Transverse colon (tissue), 4 donors: Measurements from ENCODE around the gene SDK2. TPM values are rescaled to one million over a fixed set of nuclear protein-coding genes. Genes with fewer than 3 reads are reported as not detected.

Experiments used
- DNase-seq: peaks from one replicate; pipeline ENCODE4 v3.0.0-alpha.2; 2019
- H3K27ac ChIP-seq, 4 donors: fragments of 200-600 bp; sonication (generic); 2 replicates each; pipeline ENCODE4 v1.5.1; 2016 to 2018; ENCODE audit warnings: inconsistent platforms in 4 of 4
- H3K27me3 ChIP-seq: fragments of 200-600 bp; sonication (generic); 2 replicates; pipeline ENCODE4 v1.5.1; 2017; ENCODE audit warnings: inconsistent platforms
- H3K36me3 ChIP-seq, 4 donors: fragments of 200-600 bp; sonication (generic); 2 replicates each; pipeline ENCODE4 v1.5.1; 2017 to 2019; ENCODE audit warnings: inconsistent platforms in 4 of 4
- H3K4me1 ChIP-seq, 4 donors: fragments of 200-600 bp; sonication (generic); 2 replicates each; pipeline ENCODE4 v1.5.1; 2017 to 2020; ENCODE audit warnings: inconsistent platforms in 4 of 4
- H3K4me3 ChIP-seq, 4 donors: fragments of 200-600 bp; sonication (generic); 1 replicate in 1 of 4; 2 replicates in 3 of 4; pipeline versions ENCODE4 v1.5.1 to v1.6.1; 2017 to 2019; ENCODE audit warnings: inconsistent platforms in 4 of 4
- H3K9me3 ChIP-seq, 2 donors: fragments of 200-600 bp; sonication (generic); 2 replicates each; pipeline ENCODE4 v1.5.1; 2017 to 2019; ENCODE audit warnings: inconsistent platforms in 2 of 2
- CTCF ChIP-seq, 5 experiments: fragments of 200-600 bp in 3 of 5; fragments of 450-650 bp in 2 of 5; sonication (generic) in 3 of 5; IDR thresholded peaks; 1 replicate in 2 of 5; 2 replicates in 3 of 5; pipeline ENCODE4 v1.5.1; 2016 to 2017; ENCODE audit warnings: antibody characterized with exemption in 5 of 5, inconsistent platforms in 3 of 5, mild to moderate bottlenecking in 2 of 5, moderate library complexity in 1 of 5
- EP300 ChIP-seq: sonication (generic); formaldehyde crosslinking; IDR thresholded peaks from one replicate; pipeline ENCODE4 v1.6.1; 2017; ENCODE audit warnings: antibody characterized with exemption, low read depth
- POLR2A ChIP-seq: fragments of 450-650 bp; IDR thresholded peaks from one replicate; pipeline ENCODE4 v1.6.1; 2016; ENCODE audit warnings: antibody characterized with exemption, mild to moderate bottlenecking, moderate library complexity
- POLR2AphosphoS5 ChIP-seq, 3 donors: sonication (generic); formaldehyde crosslinking; IDR thresholded peaks; one replicate each; pipeline ENCODE4 v1.6.1; 2016; ENCODE audit warnings: antibody characterized with exemption in 3 of 3
- WGBS, 2 donors: methylation state at CpG; one replicate each; pipeline ENCODE4 v1.1.5; 2018; ENCODE audit warnings: low coverage in 1 of 2; 5-methylcytosine and 5-hydroxymethylcytosine counted together
- in situ Hi-C, 4 donors: fragments of 200-750 bp; cut with MboI; loops; one replicate each; pipeline versions ENCODE4 v1.15.0 to v1.15.1; 2017; ENCODE audit warnings: low sequenced_read_pairs in 3 of 4, low pct_ligation_motif_present in 1 of 4, low pct_unique_long_range_greater_than_20kb in 1 of 4
- intact Hi-C: fragments of 100-400 bp; cut with DNase I; formaldehyde crosslinking; loops from one replicate; pipeline ENCODE4 v1.15.1; 2023; ENCODE audit warnings: low total_unique reads
- total RNA-seq, 4 donors: library from RNA; depleted of rRNA; stranded (reverse); fragments of >200 nt; gene quantifications; one replicate each; pipeline ENCODE4 v1.1.0, GENCODE V29; 2016

The SDK2 gene
- total RNA-seq, 4 donors from 2014 or later, result 2.6 to 9.8 (median 3.4) TPM

- DNase-seq, result no peak
- TF ChIP-seq CTCF (IDR thresholded peaks at IDR 0.05), result no peak
- TF ChIP-seq EP300, result no peak
- no peak for TF ChIP-seq POLR2AphosphoS5 (IDR thresholded peaks at IDR 0.05)
- TF ChIP-seq POLR2A, result no peak
- H3K4me1 ChIP-seq, result no peaks in the 10 kb centered on the region
- 75% methylated on average over 24 of the region's 24 CpGs; no CpG with 5 or more reads in 1 of the 2 donors for WGBS, 2 donors
- H3K9me3 ChIP-seq, result no peaks in the 10 kb centered on the region
- no peaks in the 10 kb centered on the region for H3K36me3 ChIP-seq
- H3K4me3 ChIP-seq, result no peak overlapping the region
- in situ Hi-C loops (no loop called here), intact Hi-C loops (no loop called here)
- H3K27ac ChIP-seq, result no peak overlapping the region
- H3K27me3 ChIP-seq, result no peaks in the 10 kb centered on the region
Observed at GRCh38 chr17:73493956-73494926, 150.0 kb downstream of the SDK2 start.

- no peak overlapping the region for H3K27ac ChIP-seq
- H3K36me3 ChIP-seq, result no peaks in the 10 kb centered on the region
- H3K27me3 ChIP-seq, result no peaks in the 10 kb centered on the region
- DNase-seq, result no peak
- H3K9me3 ChIP-seq, result no peaks in the 10 kb centered on the region
- WGBS, 2 donors, result 55 to 68% methylated on average over 12 to 22 of the region's 22 CpGs
- no peaks in the 10 kb centered on the region for H3K4me1 ChIP-seq
- intact Hi-C loops, result no loop called here
- no peak overlapping the region for H3K4me3 ChIP-seq
- in situ Hi-C loops, result no loop called here
- no peak for TF ChIP-seq POLR2A
- TF ChIP-seq EP300, result no peak
- TF ChIP-seq POLR2AphosphoS5 (IDR thresholded peaks at IDR 0.05), result no peak
- no peak for TF ChIP-seq CTCF (IDR thresholded peaks at IDR 0.05)
Observed at GRCh38 chr17:73492821-73493814, 151.1 kb downstream of the SDK2 start.

- TF ChIP-seq EP300 (no peak), POLR2A (no peak), CTCF (IDR thresholded peaks at IDR 0.05) (no peak), POLR2AphosphoS5 (IDR thresholded peaks at IDR 0.05) (no peak)
- Histone ChIP-seq H3K27ac (no peak overlapping the region), H3K4me1 (no peaks in the 10 kb centered on the region), H3K27me3 (no peaks in the 10 kb centered on the region), H3K36me3 (no peaks in the 10 kb centered on the region), H3K4me3 (no peak overlapping the region), H3K9me3 (no peaks in the 10 kb centered on the region)
- no peak for DNase-seq
- WGBS, 2 donors, result 80% methylated on average over 12 of the region's 12 CpGs; no CpG with 5 or more reads in 1 of the 2 donors
- in situ Hi-C loops, result no loop called here
- intact Hi-C loops, result no loop called here
Observed at GRCh38 chr17:73492125-73492820, 152.0 kb downstream of the SDK2 start.
